Measurements from ENCODE around the gene SHFL.

SHFL gene

GRCh38 chr19:10074153-10074552 is 12.0 kb upstream of the SHFL start:
- Mint-ChIP-seq H3K4me1 (peaks cover 8% of the 10 kb centered on the region), H3K9me3 (peaks cover 12% of the 10 kb centered on the region), H3K4me3 (no peak overlapping the region), H3K27ac (no peak overlapping the region), H3K36me3 (peaks cover 2% of the 10 kb centered on the region), H3K27me3 (peaks cover 7% of the 10 kb centered on the region)
- peak in 1 of 2 donors; percentile 21 for DNase-seq (ENCODE audit: low spot score in 2 of 2)
- peak; percentile 70 for ATAC-seq (ENCODE audit: low read depth)

DNA sequence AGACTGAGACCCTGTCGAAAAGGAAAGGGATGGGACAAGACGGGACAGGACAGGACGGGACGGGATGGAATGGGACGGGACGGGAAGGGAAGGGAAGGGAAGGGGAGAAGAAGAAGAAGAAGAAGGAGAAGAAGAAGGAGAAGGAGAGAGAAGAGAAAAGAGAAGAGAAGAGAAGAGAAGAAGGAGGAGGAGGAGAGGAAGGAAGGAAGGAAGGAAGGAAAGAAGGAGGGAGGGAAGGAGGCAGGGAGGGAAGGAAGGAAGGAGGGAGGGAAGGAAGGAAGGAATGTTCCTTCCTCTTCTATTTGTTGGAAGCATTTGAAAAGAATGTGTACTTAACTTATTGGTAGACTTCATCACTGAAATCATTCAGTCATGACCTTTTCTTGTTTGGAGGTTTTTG is 9.6 kb upstream of the SHFL start:
- peaks cover 12% of the 10 kb centered on the region for H3K9me3 Mint-ChIP-seq
- ATAC-seq (ENCODE audit: low read depth) (no peak), DNase-seq (ENCODE audit: low spot score in 2 of 2) (no peak)
- H3K27me3 Mint-ChIP-seq = peaks cover 2% of the 10 kb centered on the region
- H3K4me1 Mint-ChIP-seq = peaks cover 4% of the 10 kb centered on the region
- no peak overlapping the region for H3K4me3 Mint-ChIP-seq
- H3K27ac Mint-ChIP-seq = no peak overlapping the region
- H3K36me3 Mint-ChIP-seq = peaks cover 2% of the 10 kb centered on the region

DNA sequence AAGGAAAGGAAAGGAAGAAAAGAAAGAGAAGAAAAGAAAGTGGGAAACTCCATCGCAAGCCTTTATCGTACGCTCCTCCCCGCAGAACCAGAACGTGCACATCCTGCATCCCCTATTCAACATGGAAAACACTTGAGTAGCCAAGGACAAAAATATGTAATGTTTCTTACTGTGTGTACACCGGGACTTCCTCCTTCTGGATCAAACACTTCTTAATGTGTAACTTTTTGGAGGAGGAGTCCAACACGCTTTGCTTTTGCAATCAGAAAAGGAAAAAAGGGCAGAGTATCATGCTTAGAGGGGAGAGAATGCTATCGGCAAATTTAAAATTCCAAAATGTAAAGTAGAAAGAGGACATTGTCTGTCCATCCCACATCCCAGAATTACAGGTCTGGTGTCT is 7.8 kb upstream of the SHFL start:
- Mint-ChIP-seq H3K9me3 (peaks cover 6% of the 10 kb centered on the region), H3K36me3 (no peaks in the 10 kb centered on the region), H3K4me3 (no peak overlapping the region), H3K27me3 (peaks cover 2% of the 10 kb centered on the region), H3K4me1 (peaks cover 4% of the 10 kb centered on the region), H3K27ac (no peak overlapping the region)
- no peak for DNase-seq (ENCODE audit: low spot score in 2 of 2)
- ATAC-seq (ENCODE audit: low read depth) = no peak

DNA sequence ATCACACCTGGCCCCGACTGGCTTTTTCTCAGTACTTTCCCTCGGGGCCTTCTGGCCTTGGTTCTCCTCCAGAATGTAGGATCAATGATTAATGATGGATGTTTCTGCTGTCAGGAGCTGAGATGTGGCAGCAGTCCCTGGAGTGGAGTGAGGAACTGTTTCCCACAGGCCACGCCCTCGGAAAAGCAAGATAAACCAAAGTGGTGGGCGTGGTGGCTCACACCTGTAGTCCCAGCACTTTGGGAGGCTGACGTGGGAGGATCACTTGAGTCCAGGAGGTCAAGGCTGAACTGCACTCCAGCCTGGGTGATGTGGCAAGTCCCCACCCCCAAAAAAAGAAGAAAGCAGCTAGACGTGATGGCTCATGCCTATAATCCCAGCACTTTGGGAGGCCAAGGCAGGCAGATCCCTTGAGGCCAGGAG is 7.1 kb upstream of the SHFL start:
- H3K27ac Mint-ChIP-seq = no peak overlapping the region
- H3K4me1 Mint-ChIP-seq = peaks cover 4% of the 10 kb centered on the region
- H3K36me3 Mint-ChIP-seq = no peaks in the 10 kb centered on the region
- DNase-seq (ENCODE audit: low spot score in 2 of 2) (no peak), ATAC-seq (ENCODE audit: low read depth) (no peak)
- H3K27me3 Mint-ChIP-seq = peaks cover 2% of the 10 kb centered on the region
- H3K9me3 Mint-ChIP-seq = peaks cover 6% of the 10 kb centered on the region
- no peak overlapping the region for H3K4me3 Mint-ChIP-seq

GRCh38 chr19:10083911-10084310 is 2.2 kb upstream of the SHFL start:
- Mint-ChIP-seq H3K36me3 (no peaks in the 10 kb centered on the region), H3K27ac (no peak overlapping the region), H3K4me3 (no peak overlapping the region), H3K9me3 (no peaks in the 10 kb centered on the region), H3K4me1 (peaks cover 9% of the 10 kb centered on the region), H3K27me3 (no peaks in the 10 kb centered on the region)
- ATAC-seq (ENCODE audit: low read depth) (no peak), DNase-seq (ENCODE audit: low spot score in 2 of 2) (no peak)

- no peak for DNase-seq (ENCODE audit: low spot score in 2 of 2)
- Mint-ChIP-seq H3K27ac (no peak overlapping the region), H3K9me3 (no peaks in the 10 kb centered on the region), H3K27me3 (no peaks in the 10 kb centered on the region), H3K4me3 (no peak overlapping the region), H3K36me3 (peaks cover 5% of the 10 kb centered on the region), H3K4me1 (peaks cover 11% of the 10 kb centered on the region)
- ATAC-seq (ENCODE audit: low read depth) = no peak
Measured at GRCh38 chr19:10084803-10085202, 1.3 kb upstream of the SHFL start.

DNA sequence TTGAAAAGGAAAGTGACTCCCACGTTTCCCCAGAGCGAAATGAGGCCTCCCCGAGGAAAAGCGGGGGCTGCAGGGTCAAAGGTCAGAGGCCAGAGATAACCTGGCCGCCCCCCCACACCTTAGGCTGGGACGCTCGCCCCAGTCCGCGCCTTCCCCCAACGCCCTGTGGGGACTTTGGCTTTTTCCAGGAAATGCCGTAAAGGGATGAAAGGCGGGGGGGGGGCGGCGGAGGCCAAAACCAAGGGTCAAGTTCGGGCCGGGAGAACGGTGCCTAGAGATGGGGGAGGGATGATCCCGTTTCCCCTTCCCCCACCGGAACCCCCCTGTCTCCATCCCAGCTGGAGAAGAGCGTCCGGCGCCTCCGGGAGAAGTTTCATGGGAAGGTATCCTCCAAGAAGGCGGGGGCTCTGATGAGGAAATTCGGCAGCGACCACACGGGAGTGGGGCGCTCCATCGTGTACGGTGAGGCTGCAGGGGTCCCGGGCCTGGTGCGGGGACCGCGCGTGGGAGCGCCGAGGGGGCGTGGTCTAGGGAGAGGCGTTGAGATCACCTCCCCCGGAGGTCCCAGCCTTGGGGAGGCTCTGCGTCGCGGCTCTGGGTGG is 575 bp downstream of the SHFL start:
- Mint-ChIP-seq H3K4me3 (peak overlapping the region; percentile 97), H3K9me3 (no peaks in the 10 kb centered on the region), H3K36me3 (peaks cover 11% of the 10 kb centered on the region), H3K27me3 (no peaks in the 10 kb centered on the region), H3K4me1 (peaks cover 17% of the 10 kb centered on the region), H3K27ac (peak overlapping the region; percentile 67)
- ATAC-seq (ENCODE audit: low read depth) = no peak
- DNase-seq (ENCODE audit: low spot score in 2 of 2) = no peak

GRCh38 chr19:10087296-10088061 is 1.4 kb downstream of the SHFL start:
- H3K4me1 Mint-ChIP-seq = peaks cover 21% of the 10 kb centered on the region

GRCh38 chr19:10088949-10089554 is 2.9 kb downstream of the SHFL start:
- DNase-seq (ENCODE audit: low spot score in 2 of 2) (no peak), ATAC-seq (ENCODE audit: low read depth) (no peak)
- Mint-ChIP-seq H3K36me3 (peaks cover 25% of the 10 kb centered on the region), H3K4me3 (no peak overlapping the region), H3K4me1 (peaks cover 30% of the 10 kb centered on the region), H3K27me3 (no peaks in the 10 kb centered on the region), H3K27ac (peak overlapping the region; percentile 14), H3K9me3 (no peaks in the 10 kb centered on the region)

More at GRCh38 chr19:10087296-10088061, 1.4 kb downstream of the SHFL start:
- DNase-seq (ENCODE audit: low spot score in 2 of 2) (no peak), ATAC-seq (ENCODE audit: low read depth) (no peak)
- Mint-ChIP-seq H3K27me3 (no peaks in the 10 kb centered on the region), H3K36me3 (peaks cover 15% of the 10 kb centered on the region), H3K9me3 (no peaks in the 10 kb centered on the region), H3K27ac (peak overlapping the region; percentile 67), H3K4me3 (peak overlapping the region; percentile 97)

GRCh38 chr19:10089801-10090375 is 3.8 kb downstream of the SHFL start:
- Mint-ChIP-seq H3K9me3 (no peaks in the 10 kb centered on the region), H3K27me3 (no peaks in the 10 kb centered on the region), H3K36me3 (peaks cover 29% of the 10 kb centered on the region), H3K4me1 (peaks cover 30% of the 10 kb centered on the region), H3K27ac (peak overlapping the region; percentile 14), H3K4me3 (no peak overlapping the region)
- ATAC-seq (ENCODE audit: low read depth) (no peak), DNase-seq (ENCODE audit: low spot score in 2 of 2) (no peak)

GRCh38 chr19:10091370-10091687 is 5.2 kb downstream of the SHFL start:
- Mint-ChIP-seq H3K36me3 (peaks cover 29% of the 10 kb centered on the region), H3K27me3 (no peaks in the 10 kb centered on the region), H3K9me3 (no peaks in the 10 kb centered on the region), H3K4me1 (peaks cover 28% of the 10 kb centered on the region), H3K27ac (peak overlapping the region; percentile 89), H3K4me3 (no peak overlapping the region)
- no peak for DNase-seq (ENCODE audit: low spot score in 2 of 2)
- no peak for ATAC-seq (ENCODE audit: low read depth)

DNA sequence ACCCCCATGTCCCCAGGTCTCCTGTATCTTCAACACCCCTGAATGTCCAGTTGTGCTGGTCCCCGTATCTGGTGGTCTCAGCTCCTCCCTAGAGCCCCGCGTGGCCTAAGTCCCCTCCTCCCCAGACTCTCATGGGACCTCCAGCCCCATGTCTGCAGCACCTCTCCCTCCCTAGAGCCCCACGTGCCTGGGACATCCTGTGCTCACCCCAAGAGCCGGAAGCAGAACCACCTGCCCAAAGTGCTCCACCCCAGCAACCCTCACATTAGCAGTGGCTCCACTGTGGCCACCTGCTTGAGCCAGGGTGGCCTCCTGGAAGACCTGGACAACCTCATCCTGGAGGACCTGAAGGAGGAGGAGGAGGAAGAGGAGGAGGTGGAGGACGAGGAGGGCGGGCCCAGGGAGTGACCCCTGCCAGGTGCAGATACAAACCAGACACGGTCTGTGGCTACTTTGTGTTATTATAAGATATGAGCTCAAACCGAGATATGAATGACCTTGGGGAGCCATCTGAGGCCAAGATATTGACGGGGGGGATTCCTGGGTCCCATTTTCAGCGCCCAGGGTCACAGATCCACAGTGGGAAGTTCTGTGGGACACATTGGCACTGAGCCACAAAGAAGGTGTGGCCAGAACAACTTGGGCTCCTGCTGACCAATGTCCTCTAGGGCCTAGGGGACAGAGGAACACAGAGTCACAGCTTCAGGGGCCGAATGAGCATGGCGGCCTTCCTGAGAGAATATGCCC is 6.0 kb downstream of the SHFL start:
- peak overlapping the region; percentile 89 for H3K27ac Mint-ChIP-seq
- H3K9me3 Mint-ChIP-seq = no peaks in the 10 kb centered on the region
- H3K4me1 Mint-ChIP-seq = peaks cover 28% of the 10 kb centered on the region
- peak overlapping the region; percentile 68 for H3K4me3 Mint-ChIP-seq
- no peaks in the 10 kb centered on the region for H3K27me3 Mint-ChIP-seq
- peaks cover 29% of the 10 kb centered on the region for H3K36me3 Mint-ChIP-seq
- DNase-seq (ENCODE audit: low spot score in 2 of 2) (peak in 1 of 2 donors; percentile 51), ATAC-seq (ENCODE audit: low read depth) (peak; percentile 56)

DNA sequence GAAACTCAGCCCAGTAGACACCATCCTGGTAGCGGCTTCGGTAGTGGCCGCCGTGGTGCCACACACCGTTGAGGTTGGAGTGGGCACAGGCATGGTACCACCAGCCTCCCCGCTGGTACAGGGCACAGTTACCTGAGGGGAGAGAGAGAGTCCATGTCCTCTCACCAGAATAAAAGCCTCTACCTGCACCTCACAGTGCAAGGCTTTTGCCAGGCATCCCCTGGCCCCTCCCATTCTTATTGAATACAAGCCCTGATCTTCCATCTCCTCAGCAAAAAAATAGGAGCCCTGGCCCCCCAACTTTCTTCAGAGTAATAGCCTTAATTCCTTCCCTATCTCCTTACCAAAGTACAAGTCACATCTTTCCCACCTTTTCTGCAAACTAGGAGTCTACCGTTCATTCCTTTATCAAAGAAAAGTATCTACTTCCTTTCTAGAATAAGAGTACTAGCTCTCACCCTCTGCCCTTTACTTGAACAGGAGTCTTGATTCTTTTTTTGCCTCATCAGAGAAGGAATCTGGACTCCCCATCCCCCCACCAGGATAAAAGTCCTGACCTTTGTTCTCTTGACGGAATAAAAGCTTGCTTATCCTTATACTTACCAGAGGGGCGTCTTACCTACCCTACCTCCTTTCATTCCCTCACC is 6.7 kb downstream of the SHFL start:
- peaks cover 21% of the 10 kb centered on the region for H3K4me1 Mint-ChIP-seq
- H3K4me3 Mint-ChIP-seq = no peak overlapping the region
- ATAC-seq (ENCODE audit: low read depth) = no peak
- peaks cover 29% of the 10 kb centered on the region for H3K36me3 Mint-ChIP-seq
- no peaks in the 10 kb centered on the region for H3K27me3 Mint-ChIP-seq
- DNase-seq (ENCODE audit: low spot score in 2 of 2) = no peak
- no peaks in the 10 kb centered on the region for H3K9me3 Mint-ChIP-seq
- H3K27ac Mint-ChIP-seq = peak overlapping the region; percentile 89

Measured in memory B cell (primary cell).